GM19463 (cell line): ENCODE data around the gene PDE6H.

Experiments used
- ATAC-seq: cut with Tn5 transposase; IDR thresholded peaks from one replicate; pipeline ENCODE4 v1.9.1; 2021; ENCODE audit warnings: mild to moderate bottlenecking, moderate library complexity; ENCODE audit not compliant: unreplicated experiment

Gene PDE6H

GRCh38 chr12:14950982-14951746, 21.7 kb upstream of the PDE6H start:
- ATAC-seq = no peak

DNA sequence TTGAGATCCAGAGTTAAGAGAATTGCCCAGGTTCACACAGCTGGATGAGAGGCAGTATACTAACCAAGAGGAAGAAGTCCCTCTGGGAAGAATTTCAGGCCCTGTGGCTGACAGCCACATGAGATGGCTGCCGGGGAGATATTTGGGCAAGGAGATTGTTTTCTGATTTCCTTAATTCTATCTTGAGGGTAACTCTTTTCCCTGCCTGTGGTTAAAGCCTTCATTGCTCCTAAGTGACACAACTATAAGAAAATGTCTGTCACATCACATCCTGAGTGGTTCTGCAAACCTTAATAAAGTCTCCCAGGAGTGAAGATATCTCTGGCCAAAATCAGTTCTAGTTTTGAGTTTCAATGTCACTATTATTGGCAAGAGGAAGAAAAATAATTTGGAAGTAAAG, 21.0 kb upstream of the PDE6H start:
- ATAC-seq = no peak

GRCh38 chr12:14952299-14952921, 20.4 kb upstream of the PDE6H start:
- peak; percentile 51 for ATAC-seq

- ATAC-seq = no peak
These were observed 19.1 kb upstream of the PDE6H start for GRCh38 chr12:14953752-14954151.

DNA sequence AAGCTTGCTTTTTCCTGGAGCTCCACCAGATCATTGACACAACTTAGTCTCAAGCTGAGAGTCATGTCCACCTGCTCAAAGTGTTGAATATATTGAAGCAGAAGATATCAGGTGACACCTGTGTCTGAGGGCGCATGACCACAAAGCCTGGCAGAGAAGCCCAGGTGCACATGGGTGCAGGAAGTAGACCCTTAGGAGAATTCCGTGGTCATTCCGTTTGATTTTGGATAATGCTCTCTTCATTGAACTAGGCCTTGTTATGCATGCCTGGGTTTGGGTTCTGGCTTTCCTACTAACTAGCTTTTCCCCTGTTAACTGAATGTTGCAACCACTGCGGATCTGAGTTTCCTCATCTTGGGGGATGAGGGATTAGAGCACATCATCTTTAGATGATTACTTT, 18.6 kb upstream of the PDE6H start:
- ATAC-seq = no peak

- peak; percentile 33 for ATAC-seq
These were observed 16.6 kb upstream of the PDE6H start for GRCh38 chr12:14956024-14956891.

GRCh38 chr12:14956905-14957304, 15.9 kb upstream of the PDE6H start:
- ATAC-seq = no peak

DNA sequence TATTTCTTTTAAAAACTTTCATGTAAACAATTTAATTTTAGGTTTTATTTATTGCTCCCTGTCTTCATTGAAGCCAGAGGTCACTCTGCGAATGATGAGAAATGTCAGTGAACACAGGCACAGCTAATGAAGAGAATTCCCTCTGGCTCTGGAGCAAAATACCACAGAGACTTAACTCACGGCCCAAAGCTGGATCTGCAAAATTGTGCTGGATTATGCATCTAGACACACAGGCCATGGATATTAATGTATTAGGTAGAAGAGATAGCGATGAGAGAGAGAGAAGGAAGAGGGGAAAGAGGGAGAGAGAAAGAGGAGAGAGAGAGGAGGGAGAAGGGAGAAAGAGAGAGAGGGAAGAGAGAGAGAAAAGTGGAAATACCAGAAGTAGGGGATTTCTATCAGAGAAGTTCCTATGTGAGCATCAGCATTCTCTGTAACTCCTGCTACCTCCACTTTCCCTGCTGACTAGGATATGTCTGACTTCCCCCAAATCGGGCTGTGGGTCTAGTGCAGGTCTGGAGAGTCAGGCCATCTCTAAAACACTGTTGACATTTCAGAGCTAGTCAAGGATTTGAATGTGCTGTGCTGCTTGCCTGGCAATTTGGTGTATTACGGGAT, 15.2 kb upstream of the PDE6H start:
- no peak for ATAC-seq

GRCh38 chr12:14958361-14959125, 14.3 kb upstream of the PDE6H start:
- no peak for ATAC-seq

DNA sequence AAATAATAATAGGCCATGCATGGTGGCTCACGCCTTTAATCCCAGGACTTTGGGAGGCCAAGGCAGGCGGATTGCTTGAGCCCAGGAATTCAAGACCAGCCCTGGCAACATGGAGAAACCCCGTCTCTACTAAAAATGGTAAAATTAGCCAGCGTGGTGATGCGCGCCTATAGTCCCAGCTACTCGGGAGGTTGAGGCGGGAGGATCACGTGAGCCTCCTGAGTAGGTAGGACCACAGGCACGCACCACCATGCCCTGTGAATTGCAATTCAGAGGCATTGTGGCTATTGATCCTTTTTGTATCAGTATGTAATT, 13.8 kb upstream of the PDE6H start:
- no peak for ATAC-seq

GRCh38 chr12:14959463-14959862, 13.4 kb upstream of the PDE6H start:
- no peak for ATAC-seq

GRCh38 chr12:14959916-14960496, 12.8 kb upstream of the PDE6H start:
- ATAC-seq = no peak

- ATAC-seq = peak; percentile 30
These were observed 12.0 kb upstream of the PDE6H start for GRCh38 chr12:14960548-14961465.

DNA sequence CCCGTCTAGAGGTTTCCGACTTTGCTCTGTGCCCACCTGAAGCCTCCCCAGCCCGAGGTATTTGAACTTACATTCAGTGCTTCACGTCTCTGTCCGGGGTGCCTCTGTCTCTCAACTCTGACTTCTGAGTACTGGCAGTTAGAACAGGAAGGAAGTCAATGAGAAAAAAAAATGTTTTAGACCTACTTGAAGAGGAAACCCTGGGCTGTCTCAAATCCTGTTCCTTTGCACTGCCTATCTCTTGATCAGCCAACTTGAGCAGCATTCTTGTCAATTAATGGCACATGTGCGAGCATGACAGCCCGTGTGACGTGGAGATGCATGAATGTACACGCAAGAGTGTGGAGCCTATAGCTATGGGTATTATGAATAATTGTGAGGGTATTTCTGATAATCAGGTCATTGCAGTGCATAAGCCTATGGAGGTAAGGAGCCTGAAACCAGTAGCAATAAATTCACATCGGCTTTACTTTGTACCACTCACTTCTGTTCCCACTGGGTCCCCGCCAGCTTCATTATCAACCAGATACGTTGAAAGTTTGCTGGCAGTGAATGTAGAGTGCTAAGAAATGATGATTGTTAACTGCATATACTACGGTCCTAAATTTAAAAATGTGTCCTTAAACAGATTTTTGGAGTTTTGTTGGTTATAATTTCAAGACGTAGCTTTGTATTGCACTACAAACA, 11.2 kb upstream of the PDE6H start, which contains the start of gene ARHGDIB:
TSS of gene ARHGDIB (minus strand) at position 136 of the 687 bp plus-strand sequence. CDS start 10,889 bp downstream, outside the sequence.
- ATAC-seq = peak; percentile 62

- no peak for ATAC-seq
These were observed 10.7 kb upstream of the PDE6H start for GRCh38 chr12:14962153-14962539.

GRCh38 chr12:14962797-14963196, 10.0 kb upstream of the PDE6H start:
- ATAC-seq = no peak

GRCh38 chr12:14963520-14963919, 9.3 kb upstream of the PDE6H start:
- no peak for ATAC-seq

GRCh38 chr12:14964406-14964805, 8.4 kb upstream of the PDE6H start:
- no peak for ATAC-seq

DNA sequence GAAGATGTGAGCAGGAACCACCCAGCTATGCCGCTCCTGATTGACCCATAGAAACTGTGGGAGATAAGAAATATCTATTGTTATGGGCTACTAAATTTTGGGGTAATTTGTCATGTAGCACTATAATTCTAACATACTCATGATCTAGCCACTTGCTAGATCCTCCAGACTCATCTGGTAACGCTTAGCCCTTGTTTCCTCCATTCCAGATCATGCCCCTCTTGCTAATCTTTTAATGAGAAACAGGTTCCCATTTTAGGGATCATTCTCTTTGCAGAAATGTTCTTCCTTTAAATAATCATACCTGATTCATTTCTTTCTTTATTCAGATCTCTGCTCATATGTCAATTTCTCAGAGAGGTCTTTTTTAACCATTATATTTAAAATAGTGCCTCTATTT, 7.6 kb upstream of the PDE6H start:
- no peak for ATAC-seq
